Aorta (tissue), 5 donors: Measurements from ENCODE around the gene ARHGAP26. TPM values are rescaled to one million over a fixed set of nuclear protein-coding genes. Genes with fewer than 3 reads are reported as not detected.
A peak's percentile ranks its signal among the peaks of the same experiment; 100 is the strongest.

ENCODE experiments used
- ATAC-seq: fragments of 200-7000 bp; cut with Tn5 transposase; one replicate; pipeline ENCODE4 v1.9.1; 2022; ENCODE audit warnings: moderate library complexity; ENCODE audit not compliant: low FRiP score
- DNase-seq, 2 donors: peaks; one replicate each; pipeline ENCODE4 v3.0.0-alpha.2; 2020
- H3K27ac ChIP-seq, 2 donors: one replicate each; pipeline ENCODE4 v1.5.1; 2013; ENCODE audit warnings: low read length in 2 of 2, mild to moderate bottlenecking in 2 of 2, moderate library complexity in 2 of 2, control low read depth in 1 of 2, inconsistent platforms in 1 of 2, low read depth in 1 of 2
- H3K27me3 ChIP-seq, 2 donors: one replicate each; pipeline ENCODE4 v1.6.1; 2013; ENCODE audit warnings: control low read depth in 1 of 2, low read length in 1 of 2, mild to moderate bottlenecking in 1 of 2, moderate library complexity in 1 of 2; ENCODE audit not compliant: insufficient read depth in 2 of 2, control insufficient read depth in 1 of 2
- H3K36me3 ChIP-seq, 2 donors: one replicate each; pipeline ENCODE4 v1.6.1; 2013; ENCODE audit warnings: control low read depth in 1 of 2, low read length in 1 of 2, mild to moderate bottlenecking in 1 of 2; ENCODE audit not compliant: insufficient read depth in 2 of 2, control insufficient read depth in 1 of 2
- H3K4me1 ChIP-seq, 2 donors: one replicate each; pipeline ENCODE4 v1.6.1; 2013; ENCODE audit warnings: low read length in 2 of 2, control low read depth in 1 of 2, mild to moderate bottlenecking in 1 of 2, moderate library complexity in 1 of 2; ENCODE audit not compliant: insufficient read depth in 2 of 2, control insufficient read depth in 1 of 2
- H3K4me3 ChIP-seq, 2 donors: one replicate each; pipeline ENCODE4 v1.5.1; 2013; ENCODE audit warnings: low read length in 2 of 2, control low read depth in 1 of 2, mild to moderate bottlenecking in 1 of 2
- H3K9me3 ChIP-seq: one replicate; pipeline ENCODE4 v1.6.1; 2013; ENCODE audit warnings: mild to moderate bottlenecking, low read length; ENCODE audit not compliant: control insufficient read depth
- WGBS, 2 donors: extraction: QIAGEN DNeasy Blood & Tissue Kit; methylation state at CpG; one replicate each; pipeline ENCODE4 v1.1.7; 2013; 5-methylcytosine and 5-hydroxymethylcytosine counted together
- intact Hi-C, 2 donors: fragments of 100-400 bp; cut with DNase I; formaldehyde crosslinking; loops; one replicate each; pipeline versions ENCODE4 v1.14.2 to v1.15.0; 2022
- polyA plus RNA-seq, 2 donors: library from polyadenylated mRNA; stranded (reverse); fragments of 200-250 nt; gene quantifications; one replicate each; pipeline ENCODE4 v1.2.3, GENCODE V29; 2013
- total RNA-seq, 2 donors: library from RNA; stranded (reverse); fragmentation: NEBNext Ultra II Directional; extraction: Animal tissue kit (Norgen Biotek cat#: 25700); gene quantifications; one replicate each; pipeline ENCODE4 v1.2.1, GENCODE V29; 2021
- donor health status: healthy with polysubstance abuse.
- donor health status: Bipolar disorder and iron deficiency.
- donor health status: DM: no; HTN: no; CAD: no.
- donor health status: DM: no; HTN: no; CAD: no.
- donor health status: DM: yes; HTN: yes; CAD: no.

The ARHGAP26 gene
- total and polyA plus RNA-seq, 4 donors = 4.5 to 70.7 (median 29.6) TPM

- Histone ChIP-seq H3K9me3 (no peaks in the 10 kb centered on the region), H3K27me3 (no peaks in the 10 kb centered on the region), H3K4me3 (no peak overlapping the region), H3K36me3 (peaks cover 0 to 1% of the 10 kb centered on the region in 2 donors), H3K4me1 (peaks cover 2 to 16% of the 10 kb centered on the region in 2 donors), H3K27ac (no peak overlapping the region)
- intact Hi-C loops = no loop called here
- ATAC-seq (no peak), DNase-seq (no peak)
- 53 to 64% methylated on average over 2 of the region's 2 CpGs for WGBS, 2 donors
Observed at GRCh38 chr5:142886956-142887355, 116.8 kb downstream of the ARHGAP26 start.

DNA sequence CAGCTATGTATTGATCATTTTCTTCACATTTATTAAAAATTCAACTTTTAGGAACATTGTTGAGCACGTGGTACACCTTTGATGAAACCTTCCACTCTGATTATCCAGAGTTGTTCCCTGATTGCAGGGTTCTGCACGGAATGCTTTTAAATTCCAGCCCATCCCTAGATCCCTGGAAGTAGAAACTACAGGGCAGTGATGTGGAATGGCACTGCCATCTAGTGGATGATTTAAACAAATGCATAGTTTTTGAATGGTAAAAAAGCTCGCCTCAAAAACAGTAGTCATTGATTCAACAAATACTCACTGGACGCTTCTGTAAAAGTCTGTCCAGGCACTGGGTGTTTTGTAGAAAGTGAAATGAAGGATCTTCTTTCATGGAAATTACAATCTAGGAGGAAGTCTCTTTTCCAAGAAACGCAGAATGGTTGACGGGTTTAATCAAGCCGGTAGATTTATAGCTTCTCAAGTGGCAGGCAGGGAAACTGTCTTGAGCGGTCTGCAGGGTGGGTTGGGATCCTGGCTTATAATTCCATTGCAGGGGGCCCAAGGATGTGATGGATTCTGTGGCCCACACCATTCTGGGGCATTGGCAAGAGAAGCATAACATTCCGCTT lies 118.4 kb downstream of the ARHGAP26 start:
- H3K4me3 ChIP-seq = no peak overlapping the region
- ATAC-seq = peak; percentile 71
- H3K36me3 ChIP-seq = peaks cover 0 to 1% of the 10 kb centered on the region in 2 donors
- intact Hi-C loops = no loop called here
- peaks cover 0 to 5% of the 10 kb centered on the region in 2 donors for H3K4me1 ChIP-seq
- 26 to 32% methylated on average over 9 of the region's 9 CpGs for WGBS, 2 donors
- H3K9me3 ChIP-seq = no peaks in the 10 kb centered on the region
- H3K27ac ChIP-seq = no peak overlapping the region
- DNase-seq = no peak
- no peaks in the 10 kb centered on the region for H3K27me3 ChIP-seq

- intact Hi-C loops = loop anchor here in 1 of 2 donors (5.0 kb wide), 1 partner anchor 280 kb away; no protein-coding TSS in a partner anchor
- H3K9me3 ChIP-seq = no peaks in the 10 kb centered on the region
- no peak for ATAC-seq
- 91 to 97% methylated on average over 3 of the region's 3 CpGs for WGBS, 2 donors
- H3K4me1 ChIP-seq = no peaks in the 10 kb centered on the region
- DNase-seq = no peak
- no peak overlapping the region for H3K27ac ChIP-seq
- no peak overlapping the region for H3K4me3 ChIP-seq
- H3K27me3 ChIP-seq = no peaks in the 10 kb centered on the region
- H3K36me3 ChIP-seq = no peaks in the 10 kb centered on the region
Observed at GRCh38 chr5:142892021-142892420, 121.8 kb downstream of the ARHGAP26 start.

- Histone ChIP-seq H3K4me1 (no peaks in the 10 kb centered on the region), H3K27me3 (no peaks in the 10 kb centered on the region), H3K36me3 (no peaks in the 10 kb centered on the region), H3K27ac (no peak overlapping the region), H3K9me3 (no peaks in the 10 kb centered on the region), H3K4me3 (no peak overlapping the region)
- intact Hi-C loops = loop anchor here in 1 of 2 donors (5.0 kb wide), 1 partner anchor 282 kb away; no protein-coding TSS in a partner anchor
- DNase-seq = no peak
- no peak for ATAC-seq
- WGBS, 2 donors = 94 to 95% methylated on average over 2 of the region's 2 CpGs
Observed at GRCh38 chr5:142894315-142894714, 124.1 kb downstream of the ARHGAP26 start.

DNA sequence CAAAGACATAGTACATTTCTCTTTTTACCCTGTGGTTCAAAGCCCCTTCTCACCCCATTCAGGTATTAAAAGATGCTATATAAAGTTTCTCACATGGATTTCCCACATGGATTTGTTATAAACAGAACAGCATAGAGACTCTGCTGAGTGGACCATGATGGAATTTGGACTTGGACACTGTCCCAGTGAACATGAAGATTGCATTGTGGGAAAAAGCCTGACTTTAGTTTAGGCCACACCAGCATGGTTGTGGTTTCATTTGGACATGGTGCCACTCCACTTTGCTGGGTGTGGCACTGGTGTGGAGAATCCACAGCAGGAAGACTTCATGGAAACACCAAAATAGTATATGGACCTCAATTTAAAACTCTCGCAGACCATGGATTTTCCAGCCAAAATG lies 124.6 kb downstream of the ARHGAP26 start:
- peak; percentile 41 for ATAC-seq

DNA sequence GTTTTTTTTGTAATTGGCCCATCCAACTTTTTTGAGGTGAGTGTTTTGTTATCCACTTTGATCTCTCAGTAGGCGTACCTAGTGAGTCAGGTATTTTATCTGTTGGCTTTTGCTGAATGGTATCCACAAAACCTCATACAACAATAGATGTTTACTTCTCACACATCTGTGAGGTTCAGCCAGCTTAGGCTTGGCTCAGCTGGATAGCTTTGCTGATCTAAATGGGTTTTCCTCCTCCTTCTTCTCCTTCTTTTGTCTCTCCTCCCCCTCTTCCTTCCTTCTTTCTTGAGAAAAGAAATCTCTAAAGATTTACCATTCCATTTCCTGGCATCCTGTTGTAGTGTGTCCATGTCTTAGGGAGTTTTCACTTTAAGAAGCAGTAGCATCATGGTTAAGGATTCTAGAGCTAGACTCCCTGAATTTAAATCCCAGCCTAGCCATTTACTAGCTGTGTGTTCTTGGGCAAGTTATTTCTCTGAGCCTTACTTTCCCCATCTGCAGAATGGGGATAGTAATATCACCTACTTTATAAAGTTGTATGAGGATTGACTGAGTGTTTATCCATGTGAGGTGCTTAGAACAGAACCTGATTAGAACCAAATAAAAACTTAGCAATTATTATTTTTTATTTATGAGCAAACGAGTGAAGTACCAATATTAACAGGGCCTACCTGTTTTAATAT lies 126.3 kb downstream of the ARHGAP26 start:
- H3K36me3 ChIP-seq = no peaks in the 10 kb centered on the region
- no peaks in the 10 kb centered on the region for H3K4me1 ChIP-seq
- intact Hi-C loops = no loop called here
- 93 to 95% methylated on average over 2 of the region's 2 CpGs for WGBS, 2 donors
- H3K9me3 ChIP-seq = no peaks in the 10 kb centered on the region
- H3K27me3 ChIP-seq = no peaks in the 10 kb centered on the region
- H3K27ac ChIP-seq = no peak overlapping the region
- no peak for DNase-seq
- ATAC-seq = no peak
- no peak overlapping the region for H3K4me3 ChIP-seq

More for the DNA sequence above, 124.6 kb downstream of the ARHGAP26 start:
- Histone ChIP-seq H3K4me1 (no peaks in the 10 kb centered on the region), H3K4me3 (no peak overlapping the region), H3K27ac (no peak overlapping the region), H3K27me3 (no peaks in the 10 kb centered on the region), H3K36me3 (no peaks in the 10 kb centered on the region), H3K9me3 (no peaks in the 10 kb centered on the region)
- 99 to 100% methylated on average over 1 of the region's 1 CpG for WGBS, 2 donors
- DNase-seq = no peak
- intact Hi-C loops = loop anchor here in 1 of 2 donors (5.0 kb wide), 1 partner anchor 282 kb away; no protein-coding TSS in a partner anchor

GRCh38 chr5:142897328-142897727 lies 127.2 kb downstream of the ARHGAP26 start:
- intact Hi-C loops = no loop called here
- Histone ChIP-seq H3K27ac (no peak overlapping the region), H3K27me3 (no peaks in the 10 kb centered on the region), H3K36me3 (peaks cover 0 to 1% of the 10 kb centered on the region in 2 donors), H3K9me3 (no peaks in the 10 kb centered on the region), H3K4me1 (no peaks in the 10 kb centered on the region), H3K4me3 (no peak overlapping the region)
- ATAC-seq = no peak
- WGBS, 2 donors = 84 to 97% methylated on average over 4 of the region's 4 CpGs
- no peak for DNase-seq

DNA sequence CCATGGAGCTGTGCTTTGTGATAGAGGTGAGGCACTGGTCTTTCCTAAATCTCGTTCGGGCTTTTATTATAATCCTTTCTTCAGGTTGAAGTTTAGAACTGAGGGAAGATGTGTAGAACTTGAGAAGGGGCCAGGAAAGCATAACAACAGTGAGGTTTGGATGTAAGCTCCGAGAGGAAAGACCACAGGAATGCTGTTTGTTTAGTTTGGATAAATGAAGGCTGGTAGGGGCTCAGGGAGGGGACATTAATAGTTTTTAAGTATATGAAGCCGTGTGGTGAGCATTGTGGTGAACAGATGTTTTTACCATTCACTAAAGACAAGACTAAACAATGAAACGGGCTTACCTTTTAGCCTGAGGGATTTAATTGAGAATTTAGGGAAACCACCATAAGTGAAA lies 130.8 kb downstream of the ARHGAP26 start:
- intact Hi-C loops = no loop called here
- Histone ChIP-seq H3K4me1 (no peaks in the 10 kb centered on the region), H3K4me3 (no peak overlapping the region), H3K9me3 (no peaks in the 10 kb centered on the region), H3K36me3 (peaks cover 1 to 4% of the 10 kb centered on the region in 2 donors), H3K27ac (no peak overlapping the region), H3K27me3 (no peaks in the 10 kb centered on the region)
- ATAC-seq = no peak
- no peak for DNase-seq
- WGBS, 2 donors = 67 to 73% methylated on average over 5 of the region's 5 CpGs
